AG04450 (cell line): Measurements from ENCODE around the gene DLX2. TPM values are rescaled to one million over a fixed set of nuclear protein-coding genes. Genes with fewer than 3 reads are reported as not detected.
A peak's percentile ranks its signal among the peaks of the same experiment; 100 is the strongest.

ENCODE experiments used
- CTCF ChIA-PET: fragments of 300-600, 350-600 bp; formaldehyde crosslinking; extraction: SDS; loops from one replicate; lab custom pipeline; 2022; ENCODE audit warnings: antibody characterized with exemption, inconsistent platforms; lab: Charles Lee
- POLR2A ChIA-PET: fragments of 350-600 bp; formaldehyde crosslinking; extraction: SDS; loops from one replicate; lab custom pipeline; 2021; ENCODE audit warnings: antibody characterized with exemption, inconsistent platforms; lab: Yijun Ruan, JAX
- DNase-seq: peaks from one replicate; pipeline ENCODE4 v3.0.0-alpha.2; 2011; ENCODE audit warnings: low read depth, low spot score
- H3K27ac ChIP-seq: one replicate; pipeline ENCODE4 v1.5.1; 2012; ENCODE audit warnings: low read depth, low read length, control low read depth
- H3K27me3 ChIP-seq: one replicate; pipeline ENCODE4 v1.6.0; 2012; ENCODE audit warnings: low read length; ENCODE audit not compliant: control insufficient read depth, insufficient read depth
- H3K4me3 ChIP-seq: 2 replicates; pipeline ENCODE4 v1.5.1; 2011; ENCODE audit warnings: mild to moderate bottlenecking, low read depth, low read length, control low read depth
- H3K9me3 ChIP-seq: 2 replicates; pipeline ENCODE4 v1.5.1; 2012; ENCODE audit warnings: low read length; ENCODE audit not compliant: control insufficient read depth, insufficient read depth
- polyA plus RNA-seq: library from polyadenylated mRNA; depleted of rRNA; stranded (reverse); fragments of >200 nt; gene quantifications from 2 replicates; pipeline ENCODE4 v1.2.3, GENCODE V29; 2011; rRNA removed
- TF ChIP-seq, protein P1 (sequence below): IDR thresholded peaks from 2 replicates; pipeline ENCODE4 v1.5.1; 2011; ENCODE audit warnings: low read depth, low read length, control low read depth, inconsistent platforms

Gene DLX2
- polyA plus RNA-seq, 1 experiment: 0.10 TPM

DNA sequence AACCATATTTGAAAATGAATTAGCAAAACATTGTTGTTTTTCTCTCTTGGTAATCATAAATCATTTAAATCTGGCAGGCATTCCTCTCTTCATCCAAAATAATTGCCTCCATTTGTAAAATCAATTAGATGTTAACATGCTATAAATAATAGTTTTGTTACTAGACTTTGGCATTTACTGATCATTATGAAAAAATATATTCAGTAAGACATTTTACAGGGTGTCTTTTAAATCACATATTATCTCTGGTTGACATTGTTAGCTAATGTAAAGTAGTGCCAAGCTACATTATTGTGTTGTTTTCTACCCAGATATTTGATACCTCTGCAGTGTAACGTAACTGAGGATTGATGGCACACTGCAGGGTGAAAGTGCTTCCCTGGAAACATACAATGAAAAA lies 49.2 kb downstream of the DLX2 start:
- H3K27ac ChIP-seq: no peak overlapping the region
- TF ChIP-seq, protein P1, sequence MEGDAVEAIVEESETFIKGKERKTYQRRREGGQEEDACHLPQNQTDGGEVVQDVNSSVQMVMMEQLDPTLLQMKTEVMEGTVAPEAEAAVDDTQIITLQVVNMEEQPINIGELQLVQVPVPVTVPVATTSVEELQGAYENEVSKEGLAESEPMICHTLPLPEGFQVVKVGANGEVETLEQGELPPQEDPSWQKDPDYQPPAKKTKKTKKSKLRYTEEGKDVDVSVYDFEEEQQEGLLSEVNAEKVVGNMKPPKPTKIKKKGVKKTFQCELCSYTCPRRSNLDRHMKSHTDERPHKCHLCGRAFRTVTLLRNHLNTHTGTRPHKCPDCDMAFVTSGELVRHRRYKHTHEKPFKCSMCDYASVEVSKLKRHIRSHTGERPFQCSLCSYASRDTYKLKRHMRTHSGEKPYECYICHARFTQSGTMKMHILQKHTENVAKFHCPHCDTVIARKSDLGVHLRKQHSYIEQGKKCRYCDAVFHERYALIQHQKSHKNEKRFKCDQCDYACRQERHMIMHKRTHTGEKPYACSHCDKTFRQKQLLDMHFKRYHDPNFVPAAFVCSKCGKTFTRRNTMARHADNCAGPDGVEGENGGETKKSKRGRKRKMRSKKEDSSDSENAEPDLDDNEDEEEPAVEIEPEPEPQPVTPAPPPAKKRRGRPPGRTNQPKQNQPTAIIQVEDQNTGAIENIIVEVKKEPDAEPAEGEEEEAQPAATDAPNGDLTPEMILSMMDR: no peak
- POLR2A ChIA-PET: no interaction called here
- CTCF ChIA-PET: no interaction called here
- H3K9me3 ChIP-seq: no peaks in the 10 kb centered on the region
- no peak for DNase-seq
- no peak overlapping the region for H3K4me3 ChIP-seq
- no peaks in the 10 kb centered on the region for H3K27me3 ChIP-seq

DNA sequence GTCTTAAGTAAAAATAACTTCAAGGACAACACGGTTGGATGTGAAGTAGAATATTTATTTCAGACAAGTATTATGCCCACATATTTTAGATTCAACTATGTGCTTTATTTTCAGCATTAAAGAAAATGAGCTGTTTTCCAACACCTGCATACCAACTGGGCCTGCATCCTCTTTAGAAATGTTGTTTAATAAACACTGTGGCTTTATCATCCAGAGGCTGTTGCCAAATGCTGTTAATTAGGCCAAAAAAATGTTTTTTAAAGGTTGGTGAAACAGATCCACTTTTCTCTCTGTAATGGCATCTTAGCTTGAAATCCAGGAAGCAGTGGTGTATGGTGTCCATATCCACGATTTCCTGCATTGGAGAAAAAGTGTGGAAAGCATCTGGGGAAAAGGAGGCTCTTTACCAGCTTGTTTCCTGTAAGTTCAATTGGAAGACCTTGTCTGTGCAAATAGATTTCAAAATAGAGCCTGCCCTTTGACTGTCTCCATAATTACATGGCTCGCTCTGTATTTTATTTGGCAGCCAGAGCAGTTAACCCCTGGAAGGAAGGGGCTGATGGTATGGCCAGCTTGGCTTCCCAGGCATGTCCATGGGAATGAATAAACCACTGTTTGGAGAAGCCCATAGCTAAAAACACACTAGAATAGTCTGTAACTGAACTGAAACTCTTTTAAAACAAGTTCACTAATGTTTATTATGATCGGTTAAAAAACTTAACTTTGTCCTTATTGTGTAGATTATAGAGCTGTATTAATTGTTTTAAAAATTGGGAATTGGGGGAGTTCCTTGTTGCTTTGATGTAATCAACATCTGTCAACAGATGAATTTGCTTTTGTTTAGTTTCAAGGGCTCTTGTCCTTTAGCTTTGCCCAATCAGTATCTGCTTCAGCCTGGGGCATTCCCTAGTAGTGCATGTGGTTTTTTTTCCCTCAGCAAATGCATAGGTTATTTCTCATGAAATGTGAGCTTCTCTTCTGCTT lies 50.4 kb downstream of the DLX2 start:
- no peak for DNase-seq
- TF ChIP-seq, protein P1: no peak
- peak overlapping the region; percentile 1; the same call in 1 of the 2 replicates for H3K4me3 ChIP-seq
- no peaks in the 10 kb centered on the region for H3K27me3 ChIP-seq
- CTCF ChIA-PET: no interaction called here
- H3K9me3 ChIP-seq: no peaks in the 10 kb centered on the region
- POLR2A ChIA-PET: interaction anchor here (1.2 kb wide), 1 partner anchor 30 kb away, joined by 4 read pairs; no protein-coding TSS in a partner anchor
- H3K27ac ChIP-seq: no peak overlapping the region

DNA sequence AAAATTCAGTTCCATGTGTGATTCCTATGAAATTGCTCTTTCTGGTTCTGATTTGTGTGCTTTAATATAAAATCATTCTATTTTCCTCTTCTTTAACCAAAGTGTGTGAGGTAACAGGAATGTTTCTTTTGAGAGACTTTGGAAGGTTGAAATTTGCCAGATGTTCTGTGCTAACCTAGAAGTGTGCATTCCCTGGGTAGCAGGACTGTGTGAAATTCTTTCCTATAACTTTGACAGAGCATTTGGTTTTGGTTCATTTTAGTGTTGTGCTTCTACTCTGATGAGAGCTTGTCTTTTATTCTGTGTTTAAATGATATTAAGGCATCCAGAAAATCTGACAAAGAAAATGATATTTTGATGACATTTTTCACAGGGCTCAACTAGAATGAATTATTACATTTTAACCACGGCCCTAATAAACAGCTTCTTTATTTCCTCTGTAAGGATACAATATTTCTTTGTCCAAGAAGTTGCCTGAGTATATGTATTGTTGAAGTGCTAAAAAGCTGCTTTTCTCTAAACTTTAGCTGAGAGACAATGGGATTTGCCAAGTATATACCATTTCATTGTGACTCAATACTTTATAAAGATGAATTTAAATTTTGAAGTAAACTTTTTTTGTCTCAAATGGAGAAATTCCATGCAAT lies 52.1 kb downstream of the DLX2 start:
- Histone ChIP-seq H3K9me3 (no peaks in the 10 kb centered on the region), H3K27ac (no peak overlapping the region), H3K4me3 (no peak overlapping the region), H3K27me3 (no peaks in the 10 kb centered on the region)
- CTCF ChIA-PET: interaction anchor here (0.9 kb wide), 1 partner anchor 13 kb away, joined by 3 read pairs; no protein-coding TSS in a partner anchor
- POLR2A ChIA-PET: interaction anchor here (0.6 kb wide), 1 partner anchor 40 kb away, joined by 6 read pairs; no protein-coding TSS in a partner anchor
- no peak for DNase-seq
- TF ChIP-seq, protein P1: no peak

DNA sequence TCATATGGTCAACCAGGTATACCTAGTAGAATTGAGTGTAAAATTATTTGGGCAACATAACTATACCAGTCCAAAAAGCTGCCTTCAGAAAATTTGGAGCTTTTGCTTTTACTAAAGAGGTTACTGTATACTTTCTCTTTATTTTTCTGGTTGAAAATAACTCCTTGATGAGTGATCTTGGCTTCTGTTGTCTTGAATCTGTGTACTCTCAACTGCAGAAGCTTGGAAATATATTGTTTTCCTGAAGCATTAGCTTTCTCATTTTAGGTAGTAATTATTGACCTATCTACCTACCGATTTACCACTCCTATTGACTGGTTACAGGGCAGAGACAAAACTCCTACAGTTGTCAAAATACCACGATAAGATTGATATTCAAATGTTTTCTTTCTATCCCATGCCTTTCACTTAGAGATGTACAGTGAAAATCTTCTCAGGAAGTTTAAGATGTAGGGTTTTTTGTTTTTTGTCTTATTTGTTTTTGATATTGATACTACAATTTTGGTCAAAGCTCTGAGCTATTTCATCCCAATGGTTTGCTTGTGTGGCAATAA lies 53.1 kb downstream of the DLX2 start:
- CTCF ChIA-PET: no interaction called here
- POLR2A ChIA-PET: no interaction called here
- no peaks in the 10 kb centered on the region for H3K9me3 ChIP-seq
- TF ChIP-seq, protein P1: no peak
- H3K4me3 ChIP-seq: no peak overlapping the region
- no peaks in the 10 kb centered on the region for H3K27me3 ChIP-seq
- H3K27ac ChIP-seq: no peak overlapping the region
- DNase-seq: no peak

Other genes starting within 250 kb of the DLX2 start
- gene SLC25A12, start 208.7 kb downstream of the DLX2 start, polyA plus RNA-seq: 23.8 and 27.3 TPM in 2 replicates
- gene HAT1, start 180.4 kb downstream of the DLX2 start, polyA plus RNA-seq: 36.4 and 56.0 TPM in 2 replicates
- gene METAP1D, start 102.9 kb downstream of the DLX2 start, polyA plus RNA-seq: 6.2 and 8.3 TPM in 2 replicates
- 1.9 and 2.2 TPM in 2 replicates for gene DLX1, start 17.4 kb downstream of the DLX2 start, polyA plus RNA-seq